H1 (cell line): ENCODE data around the gene LY86.

Source experiments
- ATF3 ChIP-seq: IDR thresholded peaks from 2 replicates; pipeline ENCODE4 v1.6.1; 2011; ENCODE audit warnings: low read depth, mild to moderate bottlenecking, low read length; ENCODE audit not compliant: insufficient read depth
- CBX5 ChIP-seq: fragments of 300-800, 300-1000 bp; sonication (generic); IDR thresholded peaks from 2 replicates; pipeline ENCODE4 v1.7.1; 2016; ENCODE audit warnings: antibody characterized with exemption, low read length, low read depth
- CHD2 ChIP-seq: IDR thresholded peaks from 2 replicates; pipeline ENCODE4 v1.6.1; 2012; ENCODE audit warnings: low read length, improper control_type of control experiment
- CTCF ChIP-seq, 3 experiments: IDR thresholded peaks; 1 replicate in 2 of 3; 2 replicates in 1 of 3; pipeline versions ENCODE4 v1.5.1 to v1.6.1; 2011; ENCODE audit warnings: low read length in 3 of 3, mild to moderate bottlenecking in 3 of 3, inconsistent platforms in 2 of 3, low read depth in 1 of 3, moderate library complexity in 1 of 3; ENCODE audit not compliant: insufficient read depth in 1 of 3; ENCODE audit errors: control extremely low read depth in 1 of 3
- EGR1 ChIP-seq: IDR thresholded peaks from 2 replicates; pipeline ENCODE4 v1.6.1; 2011; ENCODE audit warnings: low read depth, low read length, borderline replicate concordance
- EZH2 ChIP-seq: fragments of 200-600 bp; sonication (generic); IDR thresholded peaks from 2 replicates; pipeline ENCODE4 v1.7.1; 2012; ENCODE audit warnings: low read depth, mild to moderate bottlenecking, moderate library complexity, low read length, inconsistent platforms; ENCODE audit not compliant: severe bottlenecking
- JUND ChIP-seq: IDR thresholded peaks from 2 replicates; pipeline ENCODE4 v1.6.1; 2011; ENCODE audit warnings: mild to moderate bottlenecking, improper control_type of control experiment, low read length
- KDM1A ChIP-seq: fragments of 200-600, 300-600 bp; sonication (generic); IDR thresholded peaks from 2 replicates; pipeline ENCODE4 v1.7.1; 2016; ENCODE audit warnings: mild to moderate bottlenecking, low read length, borderline replicate concordance
- POLR2A ChIP-seq, 2 experiments: IDR thresholded peaks; 1 replicate in 1 of 2; 2 replicates in 1 of 2; pipeline ENCODE4 v1.6.1; 2011; ENCODE audit warnings: low read depth in 2 of 2, low read length in 2 of 2, mild to moderate bottlenecking in 2 of 2; ENCODE audit errors: control extremely low read depth in 1 of 2
- POLR2AphosphoS5 ChIP-seq: IDR thresholded peaks from 2 replicates; pipeline ENCODE4 v1.6.1; 2011; ENCODE audit warnings: low read depth, low read length
- RAD21 ChIP-seq, 2 experiments: IDR thresholded peaks in 1 of 2; conservative IDR thresholded peaks in 1 of 2; 2 replicates each; pipeline ENCODE4 v1.6.1; 2011; ENCODE audit warnings: low read depth in 2 of 2, low read length in 2 of 2, improper control_type of control experiment in 1 of 2, inconsistent platforms in 1 of 2, mild to moderate bottlenecking in 1 of 2, moderate library complexity in 1 of 2
- SIX5 ChIP-seq: IDR thresholded peaks from 2 replicates; pipeline ENCODE4 v1.6.1; 2011; ENCODE audit warnings: mild to moderate bottlenecking, low read depth, low read length
- SP2 ChIP-seq: IDR thresholded peaks from 2 replicates; pipeline ENCODE4 v1.6.1; 2012; ENCODE audit warnings: mild to moderate bottlenecking, low read length, inconsistent platforms
- TF ChIP-seq, protein P1 (sequence below): IDR thresholded peaks from 2 replicates; pipeline ENCODE4 v1.6.1; 2012; ENCODE audit warnings: inconsistent platforms

GRCh38 chr6:6595025-6595424 lies 6.5 kb downstream of the LY86 start:
- no peak for TF ChIP-seq KDM1A
- TF ChIP-seq EZH2: no peak
- TF ChIP-seq CHD2: no peak
- no peak for TF ChIP-seq POLR2A (IDR thresholded peaks at IDR 0.05; ENCODE audit: control extremely low read depth in 1 of 2, low read depth in 2 of 2, low read length in 2 of 2)
- no peak for TF ChIP-seq POLR2AphosphoS5
- TF ChIP-seq CTCF (IDR thresholded peaks at IDR 0.05; ENCODE audit: control extremely low read depth in 1 of 3, insufficient read depth in 1 of 3, low read depth in 1 of 3, low read length in 3 of 3): no peak
- TF ChIP-seq JUND: no peak
- TF ChIP-seq RAD21 (IDR thresholded peaks at IDR 0.05 in 1 of 2, conservative IDR thresholded peaks at IDR 0.05 in 1 of 2; ENCODE audit: low read depth in 2 of 2, low read length in 2 of 2): no peak
- TF ChIP-seq SIX5: no peak
- no peak for TF ChIP-seq EGR1
- no peak for TF ChIP-seq ATF3
- TF ChIP-seq CBX5: no peak
- TF ChIP-seq, protein P1, sequence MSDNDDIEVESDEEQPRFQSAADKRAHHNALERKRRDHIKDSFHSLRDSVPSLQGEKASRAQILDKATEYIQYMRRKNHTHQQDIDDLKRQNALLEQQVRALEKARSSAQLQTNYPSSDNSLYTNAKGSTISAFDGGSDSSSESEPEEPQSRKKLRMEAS: no peak
- TF ChIP-seq SP2: no peak
